HEK293T (cell line): ENCODE results near the gene NUBPL.
"Not testable (repeated sequence)": the region's sequence is repeated elsewhere in the genome, so short reads cannot be mapped to it uniquely, and the experiment has no call there.

ENCODE experiments used
- CTCF ChIA-PET: fragments of 350-600 bp; formaldehyde crosslinking; extraction: SDS; loops from one replicate; lab custom pipeline; 2021; ENCODE audit warnings: antibody characterized with exemption, inconsistent platforms; lab: Yijun Ruan, JAX
- POLR2A ChIA-PET: fragments of 350-600 bp; formaldehyde crosslinking; extraction: SDS; loops from one replicate; lab custom pipeline; 2020; ENCODE audit warnings: antibody characterized with exemption, inconsistent platforms; lab: Yijun Ruan, JAX
- DNase-seq: peaks from one replicate; pipeline ENCODE4 v3.0.0; 2012; ENCODE audit warnings: mixed read lengths; ENCODE audit errors: extremely low spot score
- ARNT ChIP-seq: fragments of 450-650 bp; IDR thresholded peaks from 2 replicates; pipeline ENCODE4 v1.6.1; 2017; ENCODE audit warnings: mild to moderate bottlenecking
- BHLHE40 ChIP-seq: fragments of 450-650 bp; IDR thresholded peaks from 2 replicates; pipeline ENCODE4 v1.6.1; 2016; ENCODE audit warnings: mild to moderate bottlenecking, moderate library complexity, borderline replicate concordance
- CTBP1 ChIP-seq: fragments of 450-650 bp; IDR thresholded peaks from 2 replicates; pipeline ENCODE4 v1.6.1; 2016; ENCODE audit warnings: borderline replicate concordance
- ELF4 ChIP-seq: fragments of 450-650 bp; IDR thresholded peaks from 2 replicates; pipeline ENCODE4 v1.6.1; 2017; ENCODE audit warnings: antibody characterized with exemption
- FOXA1 ChIP-seq: fragments of 450-650 bp; IDR thresholded peaks from 2 replicates; pipeline ENCODE4 v1.6.1; 2016; ENCODE audit warnings: mild to moderate bottlenecking
- FOXK2 ChIP-seq: fragments of 450-650 bp; IDR thresholded peaks from 2 replicates; pipeline ENCODE4 v1.6.1; 2016; ENCODE audit warnings: mild to moderate bottlenecking
- FOXM1 ChIP-seq: fragments of 450-650 bp; IDR thresholded peaks from 2 replicates; pipeline ENCODE4 v1.6.1; 2017; ENCODE audit warnings: mild to moderate bottlenecking, borderline replicate concordance
- HDGF ChIP-seq: fragments of 450-650 bp; IDR thresholded peaks from 2 replicates; pipeline ENCODE4 v1.6.1; 2017; ENCODE audit warnings: antibody characterized with exemption, borderline replicate concordance
- L3MBTL2 ChIP-seq: fragments of 450-650 bp; conservative IDR thresholded peaks from 2 replicates; pipeline ENCODE4 v1.6.1; 2016; ENCODE audit warnings: mild to moderate bottlenecking
- LEF1 ChIP-seq: fragments of 450-650 bp; IDR thresholded peaks from 2 replicates; pipeline ENCODE4 v1.6.1; 2017; ENCODE audit warnings: mild to moderate bottlenecking, borderline replicate concordance
- NFRKB ChIP-seq: fragments of 450-650 bp; IDR thresholded peaks from 2 replicates; pipeline ENCODE4 v1.6.1; 2016; ENCODE audit warnings: mild to moderate bottlenecking, moderate library complexity
- SP1 ChIP-seq: fragments of 450-650 bp; IDR thresholded peaks from 2 replicates; pipeline ENCODE4 v1.6.1; 2017
- SUZ12 ChIP-seq: fragments of 450-650 bp; IDR thresholded peaks from 2 replicates; pipeline ENCODE4 v1.6.1; 2016; ENCODE audit warnings: mild to moderate bottlenecking
- TARDBP ChIP-seq: fragments of 450-650 bp; IDR thresholded peaks from 2 replicates; pipeline ENCODE4 v1.6.1; 2016
- ZNF384 ChIP-seq: fragments of 450-650 bp; IDR thresholded peaks from 2 replicates; pipeline ENCODE4 v1.6.1; 2016
- TF ChIP-seq, protein P1 (sequence below): fragments of 450-650 bp; IDR thresholded peaks from 2 replicates; pipeline ENCODE4 v1.6.1; 2016

Gene NUBPL

DNA sequence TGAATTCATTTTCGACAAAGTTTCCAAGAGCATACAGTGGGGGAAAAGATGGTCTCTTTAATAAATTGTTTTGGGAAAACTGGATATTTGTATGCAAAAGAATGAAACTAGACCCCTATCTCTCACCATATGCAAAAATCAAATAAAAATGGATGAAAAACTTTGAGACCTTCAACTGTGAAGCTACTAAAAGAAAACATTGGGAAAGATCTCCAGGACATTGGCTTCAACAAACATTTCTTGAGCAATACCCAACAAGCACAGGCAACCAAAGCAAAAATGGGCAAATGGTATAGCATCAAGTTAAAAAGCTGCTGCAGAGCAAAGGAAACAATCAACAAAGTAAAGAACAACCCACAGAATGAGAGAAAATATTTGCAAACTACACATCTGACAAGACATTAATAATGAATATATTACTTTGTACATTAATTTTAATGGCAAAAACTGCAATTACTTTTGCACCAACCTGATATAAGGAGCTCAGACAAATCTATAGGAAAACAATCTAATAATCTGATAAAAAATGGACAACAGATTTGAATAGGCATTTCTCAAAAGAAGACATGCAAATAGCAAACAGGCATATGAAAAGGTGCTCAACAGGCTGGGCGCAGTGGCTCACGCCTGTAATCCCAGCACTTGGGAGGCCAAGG lies 50.7 kb downstream of the NUBPL start:
- DNase-seq, result no peak
- ChIA-PET POLR2A (no interaction called here), CTCF (no interaction called here)
- no peak for TF ChIP-seq FOXM1
- no peak for TF ChIP-seq L3MBTL2
- TF ChIP-seq CTBP1, result no peak
- TF ChIP-seq BHLHE40, result no peak
- no peak for TF ChIP-seq SP1

DNA sequence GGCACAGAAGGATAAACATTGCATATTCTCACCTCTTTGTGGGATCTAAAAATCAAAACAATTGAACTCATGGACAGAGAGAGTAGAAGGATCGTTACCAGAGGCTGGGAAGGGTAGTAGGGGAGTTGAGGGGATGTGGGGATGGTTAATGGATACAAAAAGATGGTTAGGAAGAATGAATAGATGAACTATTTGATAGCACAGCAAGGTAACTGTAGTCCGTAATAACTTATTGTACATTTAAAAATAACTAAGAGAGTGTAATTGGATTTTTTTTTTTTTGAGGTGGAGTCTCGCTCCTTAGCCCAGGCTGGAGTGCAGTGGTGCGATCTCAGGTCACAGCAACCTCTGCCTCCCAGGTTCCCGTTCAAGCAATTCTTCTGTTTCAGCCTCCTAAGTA lies 52.0 kb downstream of the NUBPL start:
- DNase-seq, result no peak
- ChIA-PET CTCF (no interaction called here), POLR2A (no interaction called here)
- TF ChIP-seq L3MBTL2 (no peak), ZNF384 (no peak), LEF1 (no peak), FOXM1 (no peak), SP1 (no peak), BHLHE40 (no peak), TARDBP (no peak), ELF4 (no peak), SUZ12 (no peak), FOXK2 (no peak), CTBP1 (no peak), FOXA1 (no peak), HDGF (no peak), ARNT (no peak), NFRKB (no peak)

DNA sequence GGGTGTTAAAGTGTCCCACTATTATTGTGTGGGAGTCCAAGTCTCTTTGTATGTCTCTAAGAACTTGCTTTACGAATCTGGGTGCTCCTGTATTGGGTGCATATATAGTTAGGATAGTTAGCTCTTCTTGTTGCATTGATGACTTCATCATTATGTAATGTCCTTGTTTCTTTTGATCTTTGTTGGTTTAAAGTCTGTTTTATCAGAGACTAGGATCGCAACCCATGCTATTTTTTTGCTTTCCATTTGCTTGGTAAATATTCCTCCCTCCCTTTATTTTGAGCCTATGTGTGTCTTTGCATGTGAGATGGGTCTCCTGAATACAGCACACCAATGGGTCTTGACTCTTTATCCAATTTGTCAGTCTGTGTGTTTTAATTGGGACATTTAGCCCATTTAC lies 57.7 kb downstream of the NUBPL start:
- CTCF ChIA-PET, DNase-seq, POLR2A ChIA-PET: not testable (repeated sequence)

DNA sequence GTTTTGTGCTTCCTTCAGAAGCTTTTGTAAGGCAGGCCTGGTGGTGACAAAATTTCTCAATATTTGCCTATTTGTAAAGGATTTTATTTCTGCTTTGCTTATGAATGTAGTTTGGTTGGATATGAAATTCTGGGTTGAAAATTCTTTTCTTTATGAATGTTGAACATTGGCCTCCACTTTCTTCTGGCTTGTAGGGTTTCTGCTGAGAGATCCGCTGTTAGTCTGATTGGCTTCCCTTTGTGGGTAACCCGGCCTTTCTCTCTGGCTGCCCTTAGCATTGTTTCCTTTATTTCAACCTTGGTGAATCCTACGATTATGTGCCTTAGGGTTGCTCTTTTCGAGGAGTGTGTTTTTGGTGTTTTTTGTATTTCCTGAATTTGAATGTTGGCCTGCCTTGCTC lies 58.2 kb downstream of the NUBPL start:
- CTCF ChIA-PET, result no interaction called here
- no peak for DNase-seq
- no peak for TF ChIP-seq ZNF384
- TF ChIP-seq FOXA1, result no peak
- TF ChIP-seq HDGF, result no peak
- no peak for TF ChIP-seq ELF4
- TF ChIP-seq BHLHE40, result no peak
- TF ChIP-seq LEF1, result no peak
- no peak for TF ChIP-seq L3MBTL2
- TF ChIP-seq SUZ12, result no peak
- TF ChIP-seq FOXM1, result no peak
- no peak for TF ChIP-seq NFRKB
- TF ChIP-seq TARDBP, result no peak
- TF ChIP-seq FOXK2, result no peak
- TF ChIP-seq SP1, result no peak
- TF ChIP-seq CTBP1, result no peak
- TF ChIP-seq ARNT, result no peak
- TF ChIP-seq, protein P1, sequence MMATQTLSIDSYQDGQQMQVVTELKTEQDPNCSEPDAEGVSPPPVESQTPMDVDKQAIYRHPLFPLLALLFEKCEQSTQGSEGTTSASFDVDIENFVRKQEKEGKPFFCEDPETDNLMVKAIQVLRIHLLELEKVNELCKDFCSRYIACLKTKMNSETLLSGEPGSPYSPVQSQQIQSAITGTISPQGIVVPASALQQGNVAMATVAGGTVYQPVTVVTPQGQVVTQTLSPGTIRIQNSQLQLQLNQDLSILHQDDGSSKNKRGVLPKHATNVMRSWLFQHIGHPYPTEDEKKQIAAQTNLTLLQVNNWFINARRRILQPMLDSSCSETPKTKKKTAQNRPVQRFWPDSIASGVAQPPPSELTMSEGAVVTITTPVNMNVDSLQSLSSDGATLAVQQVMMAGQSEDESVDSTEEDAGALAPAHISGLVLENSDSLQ, result no peak
- POLR2A ChIA-PET, result no interaction called here

DNA sequence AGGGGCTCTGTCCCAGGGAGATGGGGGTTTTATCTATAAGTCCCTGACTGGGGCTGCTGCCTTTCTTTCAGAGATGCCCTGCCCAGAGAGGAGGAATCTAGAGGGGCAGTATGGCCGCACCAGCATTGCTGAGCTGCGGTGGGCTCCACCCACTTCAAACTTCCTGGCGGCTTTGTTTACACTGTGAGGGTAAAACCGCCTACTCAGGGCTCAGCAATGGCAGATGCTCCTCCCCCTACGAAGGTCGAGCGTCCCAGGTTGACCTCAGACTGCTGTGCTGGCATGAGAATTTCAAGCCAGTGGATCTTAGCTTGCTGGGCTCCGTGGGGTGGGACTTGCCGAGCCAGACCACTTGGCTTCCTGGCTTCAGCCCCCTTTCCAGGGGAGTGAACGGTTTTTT lies 59.7 kb downstream of the NUBPL start:
- CTCF ChIA-PET, POLR2A ChIA-PET, DNase-seq: not testable (repeated sequence)

DNA sequence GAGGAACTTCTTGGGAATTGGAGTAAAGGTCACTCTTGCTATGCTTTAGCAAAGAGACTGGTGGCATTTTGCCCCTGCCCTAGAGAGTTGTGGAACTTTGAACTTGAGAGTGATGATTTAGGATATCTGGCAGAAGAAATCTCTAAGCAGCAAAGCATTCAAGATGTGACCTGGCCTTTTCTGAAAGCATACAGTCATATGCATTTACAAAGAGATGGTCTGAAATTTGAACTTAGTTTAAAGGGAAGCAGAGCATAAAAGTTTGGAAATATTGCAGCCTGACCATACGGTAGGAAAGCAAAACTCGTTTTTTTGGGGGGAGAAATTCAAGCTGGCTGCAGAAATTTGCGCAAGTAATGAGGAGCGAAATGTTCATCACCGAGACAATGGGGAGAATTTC lies 60.9 kb downstream of the NUBPL start:
- DNase-seq, result no peak
- TF ChIP-seq LEF1 (no peak), L3MBTL2 (no peak), FOXM1 (no peak), FOXK2 (no peak), CTBP1 (no peak), SUZ12 (no peak), HDGF (no peak), ZNF384 (no peak), NFRKB (no peak), SP1 (no peak), BHLHE40 (no peak), TARDBP (no peak), ARNT (no peak), ELF4 (no peak), FOXA1 (no peak)
- TF ChIP-seq, protein P1, result no peak
- POLR2A ChIA-PET, result no interaction called here
- CTCF ChIA-PET, result no interaction called here

DNA sequence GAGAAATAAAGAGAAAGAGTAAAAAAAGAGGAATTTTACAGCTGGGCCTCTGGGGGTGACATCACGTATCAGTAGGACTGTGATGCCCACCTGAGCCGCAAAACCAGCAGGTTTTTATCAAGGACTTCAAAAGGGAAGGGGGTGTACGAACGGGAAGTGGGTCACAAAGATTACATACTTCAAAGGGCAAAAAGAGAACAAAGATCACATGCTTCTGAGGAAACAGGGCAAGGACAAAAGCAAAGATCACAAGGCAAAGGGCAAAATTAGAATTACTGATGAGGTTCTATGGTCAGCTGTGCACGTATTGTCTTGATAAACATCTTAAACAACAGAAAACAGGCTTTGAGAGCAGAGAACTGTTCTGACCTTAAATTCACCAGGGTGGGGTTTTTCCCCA lies 91.7 kb downstream of the NUBPL start:
- DNase-seq, CTCF ChIA-PET, POLR2A ChIA-PET: not testable (repeated sequence)
